ENCODE data around the gene MAP3K5.

GRCh38 chr6:136550330-136551071, 241.8 kb downstream of the MAP3K5 start, which contains the start of gene MAP7:
- peak; percentile 48 for TF ChIP-seq EZH2 (IDR thresholded peaks at IDR 0.05)
- TF ChIP-seq CTCF (IDR thresholded peaks at IDR 0.05): peak; percentile 98
